H1 (cell line): ENCODE data around the gene MUC13. TPM values are rescaled to one million over a fixed set of nuclear protein-coding genes. Genes with fewer than 3 reads are reported as not detected.

Experiments
- CTCF ChIA-PET: fragments of 300-600 bp; sonication (Branson Sonifier 250); formaldehyde crosslinking; loops from one replicate; lab custom pipeline; 2021; ENCODE audit not compliant: partially characterized antibody; lab: Charles Lee
- POLR2A ChIA-PET: fragments of 300-600 bp; sonication (Branson Sonifier 250); formaldehyde crosslinking; loops from one replicate; lab custom pipeline; 2021; ENCODE audit warnings: inconsistent platforms; ENCODE audit not compliant: partially characterized antibody; lab: Charles Lee
- DNase-seq, 2 experiments: peaks; one replicate each; pipeline versions ENCODE4 v3.0.0 to v3.0.0-alpha.2; 2010 to 2022; ENCODE audit warnings: low spot score in 2 of 2, low read depth in 1 of 2, mixed read lengths in 1 of 2
- FAIRE-seq: peaks from 2 replicates; lab custom pipeline; 2011; peaks lifted over from hg19 to GRCh38; lab: Jason Lieb, UNC
- H2AFZ ChIP-seq: 2 replicates; pipeline ENCODE4 v1.8.1; 2012; ENCODE audit warnings: low read length, inconsistent platforms
- H2AK5ac ChIP-seq: 2 replicates; pipeline ENCODE4 v1.6.1; 2013; ENCODE audit warnings: low read depth, low read length
- H2BK120ac ChIP-seq: replicated peaks from 2 replicates; pipeline ENCODE3; 2013; ENCODE audit warnings: low read depth, low read length, inconsistent platforms
- H2BK12ac ChIP-seq: 2 replicates; pipeline ENCODE4 v1.6.1; 2013; ENCODE audit warnings: low read depth, low read length
- H2BK15ac ChIP-seq: 2 replicates; pipeline ENCODE4 v1.6.1; 2013; ENCODE audit warnings: low read length
- H2BK20ac ChIP-seq: 2 replicates; pipeline ENCODE4 v1.6.1; 2013; ENCODE audit warnings: low read length
- H2BK5ac ChIP-seq: 2 replicates; pipeline ENCODE4 v1.6.1; 2013; ENCODE audit warnings: low read depth, low read length
- H3K14ac ChIP-seq: 2 replicates; pipeline ENCODE4 v1.6.1; 2013; ENCODE audit warnings: inconsistent platforms; ENCODE audit not compliant: insufficient read length
- H3K18ac ChIP-seq: 2 replicates; pipeline ENCODE4 v1.6.1; 2013; ENCODE audit warnings: low read length; ENCODE audit errors: extremely low read depth
- H3K23ac ChIP-seq: 2 replicates; pipeline ENCODE4 v1.6.1; 2013; ENCODE audit warnings: inconsistent platforms; ENCODE audit not compliant: insufficient read length
- H3K23me2 ChIP-seq: 2 replicates; pipeline ENCODE4 v1.6.1; 2013; ENCODE audit warnings: low read depth, low read length
- H3K27ac ChIP-seq: 2 replicates; pipeline ENCODE4 v1.6.1; 2011; ENCODE audit warnings: low read depth, low read length, inconsistent platforms
- H3K27me3 ChIP-seq, 4 experiments: replicated peaks in 1 of 4; 1 replicate in 1 of 4; 2 replicates in 3 of 4; pipeline versions ENCODE4 v1.6.1 to v1.8.1; 2011 to 2013; ENCODE audit warnings: low read length in 3 of 4, mild to moderate bottlenecking in 3 of 4, inconsistent platforms in 2 of 4, mixed read lengths in 2 of 4, moderate library complexity in 1 of 4; ENCODE audit not compliant: control insufficient read depth in 3 of 4, insufficient read depth in 3 of 4; ENCODE audit errors: extremely low read depth in 1 of 4
- H3K36me3 ChIP-seq, 4 experiments: 2 replicates each; pipeline versions ENCODE4 v1.6.1 to v1.8.1; 2011 to 2013; ENCODE audit warnings: mild to moderate bottlenecking in 4 of 4, low read length in 3 of 4, moderate library complexity in 2 of 4, control low read depth in 1 of 4, inconsistent platforms in 1 of 4; ENCODE audit not compliant: insufficient read depth in 4 of 4, control insufficient read depth in 2 of 4
- H3K4ac ChIP-seq: replicated peaks from 2 replicates; pipeline ENCODE3; 2013; ENCODE audit warnings: low read length, low read depth, mixed read lengths, inconsistent platforms; ENCODE audit not compliant: insufficient read length
- H3K4me1 ChIP-seq, 4 experiments: replicated peaks in 1 of 4; 1 replicate in 1 of 4; 2 replicates in 3 of 4; pipeline versions ENCODE4 v1.6.1 to v1.8.1; 2011 to 2013; ENCODE audit warnings: low read length in 3 of 4, inconsistent platforms in 2 of 4, mixed read lengths in 1 of 4; ENCODE audit not compliant: insufficient read depth in 4 of 4, control insufficient read depth in 3 of 4
- H3K4me2 ChIP-seq, 2 experiments: 2 replicates each; pipeline versions ENCODE4 v1.6.1 to v1.8.1; 2011 to 2013; ENCODE audit warnings: low read depth in 2 of 2, low read length in 2 of 2, control low read depth in 1 of 2, inconsistent platforms in 1 of 2, mild to moderate bottlenecking in 1 of 2; ENCODE audit not compliant: insufficient read depth in 1 of 2
- H3K4me3 ChIP-seq, 4 experiments: fragments of 200-600, 300-600 bp in 1 of 4; sonication (generic), shearing (Covaris generic), sonication (Bioruptor Twin) in 1 of 4; 2 replicates each; pipeline versions ENCODE4 v1.5.1 to v1.8.1; 2011 to 2016; ENCODE audit warnings: low read length in 4 of 4, low read depth in 3 of 4, control low read depth in 2 of 4, inconsistent platforms in 2 of 4, mild to moderate bottlenecking in 2 of 4, mixed read lengths in 1 of 4, moderate library complexity in 1 of 4; ENCODE audit not compliant: insufficient read depth in 2 of 4; ENCODE audit errors: extremely low read depth in 1 of 4
- H3K56ac ChIP-seq: replicated peaks from 2 replicates; pipeline ENCODE3; 2013; ENCODE audit warnings: low read depth, mild to moderate bottlenecking, mixed read lengths, low read length, inconsistent platforms; ENCODE audit not compliant: insufficient read length
- H3K79me1 ChIP-seq: 2 replicates; pipeline ENCODE4 v1.6.1; 2013; ENCODE audit warnings: low read depth, low read length, control low read depth
- H3K79me2 ChIP-seq, 2 experiments: 2 replicates each; pipeline versions ENCODE4 v1.6.1 to v1.8.1; 2012 to 2013; ENCODE audit warnings: low read length in 2 of 2, mild to moderate bottlenecking in 2 of 2, inconsistent platforms in 1 of 2; ENCODE audit not compliant: insufficient read depth in 2 of 2, control insufficient read depth in 1 of 2
- H3K9ac ChIP-seq, 4 experiments: replicated peaks in 1 of 4; 1 replicate in 1 of 4; 2 replicates in 3 of 4; pipeline versions ENCODE4 v1.6.1 to v1.8.1; 2011 to 2013; ENCODE audit warnings: low read depth in 3 of 4, low read length in 3 of 4, control low read depth in 2 of 4, mild to moderate bottlenecking in 2 of 4, moderate library complexity in 2 of 4, inconsistent platforms in 1 of 4; ENCODE audit errors: extremely low read depth in 1 of 4
- H3K9me3 ChIP-seq, 2 experiments: 2 replicates each; pipeline versions ENCODE4 v1.6.1 to v1.8.1; 2012 to 2013; ENCODE audit warnings: mild to moderate bottlenecking in 2 of 2, moderate library complexity in 2 of 2, control low read depth in 1 of 2, inconsistent platforms in 1 of 2, low read depth in 1 of 2, low read length in 1 of 2, mixed read lengths in 1 of 2; ENCODE audit not compliant: insufficient read depth in 2 of 2
- H4K20me1 ChIP-seq, 2 experiments: replicated peaks in 1 of 2; 2 replicates each; pipeline versions ENCODE3 to v1.8.1; 2011 to 2013; ENCODE audit warnings: inconsistent platforms in 2 of 2, low read length in 2 of 2, mild to moderate bottlenecking in 1 of 2; ENCODE audit not compliant: insufficient read depth in 2 of 2, control insufficient read depth in 1 of 2
- H4K5ac ChIP-seq: 2 replicates; pipeline ENCODE4 v1.6.1; 2013; ENCODE audit warnings: low read length, low read depth, mixed read lengths, inconsistent platforms; ENCODE audit not compliant: insufficient read length
- H4K8ac ChIP-seq: 2 replicates; pipeline ENCODE4 v1.8.0; 2013; ENCODE audit warnings: mild to moderate bottlenecking, moderate library complexity, low read length, inconsistent platforms; ENCODE audit not compliant: insufficient read depth; ENCODE audit errors: extremely low read depth
- H4K91ac ChIP-seq: replicated peaks from 2 replicates; pipeline ENCODE3; 2013; ENCODE audit warnings: low read length, mixed read lengths, inconsistent platforms; ENCODE audit not compliant: insufficient read length
- CEBPB ChIP-seq: IDR thresholded peaks from 2 replicates; pipeline ENCODE4 v1.6.1; 2012; ENCODE audit warnings: low read depth, low read length
- CHD1 ChIP-seq: IDR thresholded peaks from 2 replicates; pipeline ENCODE4 v1.6.1; 2012; ENCODE audit warnings: low read depth, low read length, improper control_type of control experiment
- CTBP2 ChIP-seq: IDR thresholded peaks from 2 replicates; pipeline ENCODE4 v1.7.0; 2011; ENCODE audit warnings: borderline replicate concordance, mild to moderate bottlenecking, moderate library complexity, mixed read lengths, low read length; ENCODE audit not compliant: insufficient read depth, insufficient read length
- FOSL1 ChIP-seq: IDR thresholded peaks from 2 replicates; pipeline ENCODE4 v1.6.1; 2011; ENCODE audit warnings: mild to moderate bottlenecking, low read depth, low read length, moderate library complexity; ENCODE audit not compliant: insufficient read depth
- NANOG ChIP-seq: IDR thresholded peaks from 2 replicates; pipeline ENCODE4 v1.6.1; 2011; ENCODE audit warnings: low read length, low read depth, mild to moderate bottlenecking, inconsistent platforms; ENCODE audit not compliant: insufficient read depth, poor library complexity, severe bottlenecking
- POLR2A ChIP-seq, 2 experiments: IDR thresholded peaks; 1 replicate in 1 of 2; 2 replicates in 1 of 2; pipeline ENCODE4 v1.6.1; 2011; ENCODE audit warnings: low read depth in 2 of 2, low read length in 2 of 2, mild to moderate bottlenecking in 2 of 2; ENCODE audit errors: control extremely low read depth in 1 of 2
- RAD21 ChIP-seq, 2 experiments: IDR thresholded peaks in 1 of 2; conservative IDR thresholded peaks in 1 of 2; 2 replicates each; pipeline ENCODE4 v1.6.1; 2011; ENCODE audit warnings: low read depth in 2 of 2, low read length in 2 of 2, improper control_type of control experiment in 1 of 2, inconsistent platforms in 1 of 2, mild to moderate bottlenecking in 1 of 2, moderate library complexity in 1 of 2
- RBBP5 ChIP-seq: IDR thresholded peaks from 2 replicates; pipeline ENCODE4 v1.7.1; 2012; ENCODE audit warnings: low read depth, mild to moderate bottlenecking, inconsistent platforms, low read length, moderate library complexity, borderline replicate concordance
- SIRT6 ChIP-seq: IDR thresholded peaks from one replicate; pipeline ENCODE4 v1.7.1; 2012; ENCODE audit warnings: low read length, inconsistent platforms
- SP4 ChIP-seq: IDR thresholded peaks from 2 replicates; pipeline ENCODE4 v1.6.1; 2012; ENCODE audit warnings: low read length, inconsistent platforms
- TCF12 ChIP-seq: IDR thresholded peaks from 2 replicates; pipeline ENCODE4 v1.6.1; 2011; ENCODE audit warnings: low read depth, mild to moderate bottlenecking, low read length
- WGBS, 2 experiments: shearing (Covaris generic) in 1 of 2; methylation state at CpG; one replicate each; pipeline versions ENCODE4 v1.1.6 to v1.1.7; 2013 to 2015; ENCODE audit warnings: low lambda C conversion rate in 2 of 2, mixed read lengths in 2 of 2, inconsistent platforms in 1 of 2, low coverage in 1 of 2, missing lambda C conversion rate in 1 of 2; ENCODE audit not compliant: insufficient replicate concordance in 2 of 2, insufficient coverage in 1 of 2, insufficient read length in 1 of 2; ENCODE audit errors: extremely low coverage in 1 of 2, missing lambda C conversion rate in 1 of 2; 5-methylcytosine and 5-hydroxymethylcytosine counted together
- polyA plus RNA-seq, 7 experiments: library from polyadenylated mRNA; depleted of rRNA in 3 of 7; stranded (reverse) in 5 of 7; unstranded in 2 of 7; fragments of >200 nt in 5 of 7; fragments of 200-250 nt in 2 of 7; gene quantifications; 1 replicate in 5 of 7; 2 replicates in 1 of 7; 4 replicates in 1 of 7; pipeline versions ENCODE4 v1.2.1 to v1.2.3, GENCODE V29; 2011 to 2013; ENCODE audit warnings: missing spikeins in 2 of 7, mixed read lengths in 2 of 7
- total RNA-seq: library from RNA; stranded (reverse); fragmentation: NEBNext Ultra II Directional; extraction: Animal tissue kit (Norgen Biotek cat#: 25700); gene quantifications from 2 replicates; pipeline ENCODE4 v1.2.1, GENCODE V29; 2021

The MUC13 gene
- total and polyA plus RNA-seq, 2 of the 8 experiments (the other 6 are each of a cell fraction or from before 2014, with no cell fraction given) = not detected

DNA sequence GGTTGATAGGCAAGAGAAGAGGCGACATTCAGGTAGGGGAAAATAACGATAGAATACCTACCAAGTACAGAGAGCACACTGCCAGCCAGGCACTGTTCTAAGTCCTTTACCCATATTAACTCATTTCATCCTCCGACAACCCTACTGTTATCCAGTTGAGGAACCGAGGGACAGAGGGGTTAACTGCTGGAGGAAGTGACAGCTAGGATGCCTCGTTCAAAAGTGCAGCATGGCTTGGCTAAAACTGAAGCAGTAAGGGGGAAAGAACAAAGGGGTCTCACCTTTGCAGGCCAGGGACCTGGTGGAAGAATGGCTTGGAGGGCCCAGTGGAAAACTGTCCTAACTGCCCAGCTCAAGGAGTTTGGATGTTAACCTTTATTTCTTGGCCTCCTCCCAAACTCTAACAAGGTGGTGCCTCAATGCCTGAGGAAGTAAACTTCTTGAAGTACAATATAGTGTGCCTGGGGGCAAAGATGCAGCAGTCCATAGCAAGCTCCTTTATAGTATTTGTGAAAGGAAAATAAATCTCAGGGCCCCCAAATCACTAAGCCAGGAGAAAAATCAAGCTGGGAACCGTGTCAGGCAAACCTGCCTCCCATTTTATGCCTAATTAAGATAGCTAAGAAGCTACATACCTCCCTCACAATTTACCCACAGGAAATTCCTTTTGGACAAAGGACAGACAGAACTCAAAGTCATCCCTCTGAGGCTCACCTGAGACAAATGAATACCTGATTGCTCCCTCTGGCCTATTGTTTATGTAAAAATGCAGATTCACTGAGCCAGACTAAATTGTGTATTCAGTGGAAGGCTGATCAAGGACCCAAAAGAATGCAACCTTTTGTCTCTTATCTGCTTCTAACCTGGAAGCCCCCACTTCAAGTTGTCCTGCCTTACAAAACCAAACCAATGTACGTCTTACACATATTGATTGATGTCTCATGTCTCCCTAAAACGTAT, 45.8 kb downstream of the MUC13 start:
- Histone ChIP-seq H3K79me2 (peaks cover 0 to 22% of the 10 kb centered on the region in 2 experiments; a peak in 2 of 4 replicates), H3K14ac (no peak overlapping the region), H3K4me2 (peak overlapping the region in 1 of 2 experiments; percentile 93; a peak in 2 of 4 replicates), H4K20me1 (no peaks in the 10 kb centered on the region), H3K27me3 (no peaks in the 10 kb centered on the region), H3K23me2 (peaks cover 5% of the 10 kb centered on the region), H3K4me1 (peaks cover 4 to 28% (median 20%) of the 10 kb centered on the region in 4 experiments), H2AFZ (no peak overlapping the region), H4K5ac (no peak overlapping the region), H2BK20ac (peak overlapping the region; percentile 75), H2BK12ac (peak overlapping the region; percentile 98), H3K36me3 (no peaks in the 10 kb centered on the region), H3K9me3 (no peaks in the 10 kb centered on the region), H3K27ac (peak overlapping the region; percentile 36), H4K91ac (peak overlapping the region; percentile 76), H3K4me3 (peak overlapping the region in 2 of 4 experiments; percentile 7 to 88; a peak in 2 of 8 replicates), H3K23ac (no peak overlapping the region), H3K18ac (peak overlapping the region; percentile 85; the same call in 1 of the 2 replicates), H4K8ac (no peak overlapping the region), H3K56ac (no peak overlapping the region), H3K79me1 (no peaks in the 10 kb centered on the region; the same call in 1 of the 2 replicates), H3K9ac (peak overlapping the region in 1 of 4 experiments; percentile 36; a peak in 2 of 7 replicates), H3K4ac (no peak overlapping the region), H2AK5ac (peak overlapping the region; percentile 96), H2BK5ac (peak overlapping the region; percentile 95), H2BK120ac (no peak overlapping the region), H2BK15ac (no peak overlapping the region; the same call in 1 of the 2 replicates)
- 43% methylated on average over 8 of the region's 8 CpGs; no CpG with 5 or more reads in 1 of the 2 experiments for WGBS, 2 experiments
- POLR2A ChIA-PET = interaction anchor here (0.9 to 3.6 kb wide), 15 partner anchors 10 to 159 kb away, joined by 3 to 19 read pairs (median 5); partner anchors contain the start of gene UMPS
- no peak for FAIRE-seq
- CTCF ChIA-PET = interaction anchor here (0.7 to 3.8 kb wide), 9 partner anchors 9 to 127 kb away, joined by 3 to 23 read pairs (median 6); no protein-coding TSS in a partner anchor
- DNase-seq = no peak
- TF ChIP-seq TCF12 = 0 out of 2 replicates have a peak, but pooled peaks have one; percentile 4
- TF ChIP-seq SP4 = no peak
- no peak for TF ChIP-seq CHD1
- no peak for TF ChIP-seq CEBPB
- TF ChIP-seq RAD21 (IDR thresholded peaks at IDR 0.05 in 1 of 2, conservative IDR thresholded peaks at IDR 0.05 in 1 of 2; ENCODE audit: low read depth in 2 of 2, low read length in 2 of 2) = no peak
- peak in 1 of 2 experiments; percentile 53; a peak in 1 of 3 replicates for TF ChIP-seq POLR2A (IDR thresholded peaks at IDR 0.05; ENCODE audit: control extremely low read depth in 1 of 2, low read depth in 2 of 2, low read length in 2 of 2)
- no peak for TF ChIP-seq RBBP5
- TF ChIP-seq CTBP2 = no peak
- no peak for TF ChIP-seq FOSL1
- peak; percentile 28 for TF ChIP-seq NANOG
- TF ChIP-seq SIRT6 = no peak
